ENCODE measurements around the gene PBX4. TPM values are rescaled to one million over a fixed set of nuclear protein-coding genes. Genes with fewer than 3 reads are reported as not detected.
A peak's percentile ranks its signal among the peaks of the same experiment; 100 is the strongest.

Gene PBX4
- total and polyA plus RNA-seq, 10 of the 15 experiments (the other 5 are each of a cell fraction or from before 2014, with no cell fraction given) = 0.18 to 17.3 (median 4.2) TPM

DNA sequence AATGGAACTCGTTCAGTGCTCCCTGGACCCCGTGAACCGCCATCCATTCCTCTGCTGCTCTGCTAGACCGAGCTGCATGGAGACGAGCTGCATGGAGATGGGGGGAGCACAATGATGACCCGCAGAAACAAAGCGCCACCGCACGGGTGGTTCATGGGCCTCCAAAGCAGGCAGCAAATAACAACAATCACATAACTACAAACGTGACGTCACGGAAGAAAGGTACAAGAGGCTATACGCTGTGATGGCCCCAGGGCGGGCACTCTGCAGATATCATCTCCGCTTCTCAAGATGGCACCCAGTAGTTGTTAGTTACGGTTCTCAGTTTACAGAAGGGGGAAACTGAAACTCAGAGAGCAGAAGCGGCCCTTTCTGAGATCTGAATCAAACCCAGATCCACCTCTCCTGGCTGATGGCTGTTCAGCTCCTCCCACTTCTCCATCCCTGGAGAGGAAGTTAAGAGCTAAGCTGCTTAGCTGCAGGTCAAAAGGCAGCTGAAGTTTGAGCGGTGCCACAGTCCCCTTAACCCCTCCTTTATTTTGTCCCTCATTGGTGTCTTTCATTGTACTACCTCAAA, 43.3 kb upstream of the PBX4 start (continued):
- TF ChIP-seq, protein P1, sequence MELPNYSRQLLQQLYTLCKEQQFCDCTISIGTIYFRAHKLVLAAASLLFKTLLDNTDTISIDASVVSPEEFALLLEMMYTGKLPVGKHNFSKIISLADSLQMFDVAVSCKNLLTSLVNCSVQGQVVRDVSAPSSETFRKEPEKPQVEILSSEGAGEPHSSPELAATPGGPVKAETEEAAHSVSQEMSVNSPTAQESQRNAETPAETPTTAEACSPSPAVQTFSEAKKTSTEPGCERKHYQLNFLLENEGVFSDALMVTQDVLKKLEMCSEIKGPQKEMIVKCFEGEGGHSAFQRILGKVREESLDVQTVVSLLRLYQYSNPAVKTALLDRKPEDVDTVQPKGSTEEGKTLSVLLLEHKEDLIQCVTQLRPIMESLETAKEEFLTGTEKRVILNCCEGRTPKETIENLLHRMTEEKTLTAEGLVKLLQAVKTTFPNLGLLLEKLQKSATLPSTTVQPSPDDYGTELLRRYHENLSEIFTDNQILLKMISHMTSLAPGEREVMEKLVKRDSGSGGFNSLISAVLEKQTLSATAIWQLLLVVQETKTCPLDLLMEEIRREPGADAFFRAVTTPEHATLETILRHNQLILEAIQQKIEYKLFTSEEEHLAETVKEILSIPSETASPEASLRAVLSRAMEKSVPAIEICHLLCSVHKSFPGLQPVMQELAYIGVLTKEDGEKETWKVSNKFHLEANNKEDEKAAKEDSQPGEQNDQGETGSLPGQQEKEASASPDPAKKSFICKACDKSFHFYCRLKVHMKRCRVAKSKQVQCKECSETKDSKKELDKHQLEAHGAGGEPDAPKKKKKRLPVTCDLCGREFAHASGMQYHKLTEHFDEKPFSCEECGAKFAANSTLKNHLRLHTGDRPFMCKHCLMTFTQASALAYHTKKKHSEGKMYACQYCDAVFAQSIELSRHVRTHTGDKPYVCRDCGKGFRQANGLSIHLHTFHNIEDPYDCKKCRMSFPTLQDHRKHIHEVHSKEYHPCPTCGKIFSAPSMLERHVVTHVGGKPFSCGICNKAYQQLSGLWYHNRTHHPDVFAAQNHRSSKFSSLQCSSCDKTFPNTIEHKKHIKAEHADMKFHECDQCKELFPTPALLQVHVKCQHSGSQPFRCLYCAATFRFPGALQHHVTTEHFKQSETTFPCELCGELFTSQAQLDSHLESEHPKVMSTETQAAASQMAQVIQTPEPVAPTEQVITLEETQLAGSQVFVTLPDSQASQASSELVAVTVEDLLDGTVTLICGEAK (IDR thresholded peaks at IDR 0.05; ENCODE audit: borderline replicate concordance) = no peak
- TF ChIP-seq SUZ12 (IDR thresholded peaks at IDR 0.05; ENCODE audit: unreplicated experiment) (no peak), TBL1XR1 (IDR thresholded peaks at IDR 0.05; ENCODE audit: low read depth, low read length) (no peak; the same call in 1 of the 2 replicates), MTA3 (IDR thresholded peaks at IDR 0.05; ENCODE audit: borderline replicate concordance, low read length) (peak; percentile 16; the same call in 1 of the 2 replicates), PAX5 (IDR thresholded peaks at IDR 0.05; ENCODE audit: borderline replicate concordance, low read depth, low read length) (peak; percentile 27; the same call in 1 of the 2 replicates), EP300 (IDR thresholded peaks at IDR 0.05; ENCODE audit: borderline replicate concordance in 1 of 2, control insufficient read depth in 1 of 2, low read depth in 2 of 2, low read length in 2 of 2) (no peak), CHD4 (IDR thresholded peaks at IDR 0.05) (no peak), PAX8 (IDR thresholded peaks at IDR 0.05) (no peak)
- TF ChIP-seq, protein P2, sequence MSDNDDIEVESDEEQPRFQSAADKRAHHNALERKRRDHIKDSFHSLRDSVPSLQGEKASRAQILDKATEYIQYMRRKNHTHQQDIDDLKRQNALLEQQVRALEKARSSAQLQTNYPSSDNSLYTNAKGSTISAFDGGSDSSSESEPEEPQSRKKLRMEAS (IDR thresholded peaks at IDR 0.05; ENCODE audit: low read depth, low read length) = peak; percentile 8; the same call in 1 of the 2 replicates
- TF ChIP-seq, protein P3, sequence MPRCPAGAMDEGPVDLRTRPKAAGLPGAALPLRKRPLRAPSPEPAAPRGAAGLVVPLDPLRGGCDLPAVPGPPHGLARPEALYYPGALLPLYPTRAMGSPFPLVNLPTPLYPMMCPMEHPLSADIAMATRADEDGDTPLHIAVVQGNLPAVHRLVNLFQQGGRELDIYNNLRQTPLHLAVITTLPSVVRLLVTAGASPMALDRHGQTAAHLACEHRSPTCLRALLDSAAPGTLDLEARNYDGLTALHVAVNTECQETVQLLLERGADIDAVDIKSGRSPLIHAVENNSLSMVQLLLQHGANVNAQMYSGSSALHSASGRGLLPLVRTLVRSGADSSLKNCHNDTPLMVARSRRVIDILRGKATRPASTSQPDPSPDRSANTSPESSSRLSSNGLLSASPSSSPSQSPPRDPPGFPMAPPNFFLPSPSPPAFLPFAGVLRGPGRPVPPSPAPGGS (IDR thresholded peaks at IDR 0.05; ENCODE audit: borderline replicate concordance, insufficient read depth, low read depth, low read length, poor library complexity, severe bottlenecking) = no peak
